SKM-1 (cell line): ENCODE results near the gene SCD5.

Source experiments
- DNase-seq: peaks from one replicate; lab custom pipeline; 2025; ENCODE audit not compliant: unreplicated experiment; lab: John Stamatoyannopoulos, UW

The SCD5 gene

DNA sequence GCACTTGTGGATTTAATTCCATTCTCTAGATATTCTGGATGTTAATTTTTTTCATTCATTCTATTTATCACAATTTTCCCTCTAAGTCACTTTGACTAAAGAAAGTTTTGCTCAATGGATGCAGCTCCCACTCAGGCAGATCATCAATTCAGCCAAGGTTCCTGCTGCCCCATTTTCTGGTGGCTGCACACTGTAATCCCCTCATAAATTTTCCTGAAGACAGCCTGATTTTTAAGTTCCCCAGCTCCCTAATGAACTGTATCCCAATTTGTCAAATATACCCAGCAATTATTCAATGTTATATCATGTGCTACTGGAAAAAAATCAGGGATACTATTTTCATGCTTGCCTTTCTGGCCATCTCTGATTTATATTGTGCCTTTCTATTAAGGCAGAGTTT is 61.2 kb downstream of the SCD5 start:
- no peak for DNase-seq

DNA sequence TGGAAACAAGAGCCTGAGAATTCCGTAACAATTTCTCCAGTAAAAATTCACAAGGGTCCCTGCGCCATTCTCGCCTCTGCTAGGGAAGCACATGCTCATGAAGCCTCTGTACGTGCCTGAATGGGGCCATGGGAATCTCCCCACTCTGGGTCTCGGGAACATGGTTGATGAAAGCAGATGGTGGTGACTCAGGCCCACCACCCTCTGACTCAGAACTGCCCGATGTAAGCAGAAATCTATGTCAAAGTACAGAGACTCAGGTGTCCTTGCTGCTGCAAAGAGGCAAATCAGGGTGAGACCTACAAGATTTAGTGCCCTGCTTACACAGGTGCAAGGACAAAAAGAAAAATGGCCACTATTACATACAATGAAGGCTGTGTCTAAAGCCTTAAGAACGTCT is 65.0 kb downstream of the SCD5 start:
- no peak for DNase-seq

DNA sequence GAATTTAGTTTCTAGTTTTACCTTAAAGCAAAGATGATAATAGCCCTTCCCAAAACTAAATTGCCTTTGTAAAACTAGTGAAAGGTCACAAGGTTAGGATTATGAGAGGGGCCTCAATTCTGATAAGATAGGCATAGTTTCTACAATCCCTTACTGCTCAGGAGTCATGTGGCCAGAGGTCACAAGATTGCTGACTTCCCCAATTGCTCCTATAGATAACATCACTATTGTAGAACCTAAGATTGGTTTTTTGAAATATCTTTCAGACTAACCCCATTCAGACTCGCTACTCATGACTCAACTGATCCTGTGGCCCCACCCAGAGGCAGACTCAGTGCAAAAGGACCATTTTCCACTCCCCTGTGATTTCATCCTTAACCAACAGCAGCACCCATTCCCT is 70.3 kb downstream of the SCD5 start:
- no peak for DNase-seq

DNA sequence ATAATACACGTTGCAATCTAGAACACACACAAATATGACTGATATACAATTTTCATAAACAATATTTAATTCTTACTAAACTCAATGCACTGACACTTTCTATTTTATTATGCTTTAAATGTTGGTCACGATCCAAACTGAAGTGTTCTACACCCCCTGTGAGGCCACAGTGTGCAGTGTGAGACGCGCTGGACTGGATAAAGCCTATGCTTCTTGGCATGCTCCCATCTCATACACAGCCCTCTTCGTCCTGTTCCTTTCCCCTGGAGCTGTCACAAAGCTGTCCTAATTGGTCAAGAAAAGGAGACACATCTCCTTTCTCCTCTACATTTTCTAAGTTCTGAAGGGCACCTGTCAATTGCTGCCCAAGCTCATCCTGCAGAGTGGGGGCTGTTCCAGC is 72.0 kb downstream of the SCD5 start:
- no peak for DNase-seq

DNA sequence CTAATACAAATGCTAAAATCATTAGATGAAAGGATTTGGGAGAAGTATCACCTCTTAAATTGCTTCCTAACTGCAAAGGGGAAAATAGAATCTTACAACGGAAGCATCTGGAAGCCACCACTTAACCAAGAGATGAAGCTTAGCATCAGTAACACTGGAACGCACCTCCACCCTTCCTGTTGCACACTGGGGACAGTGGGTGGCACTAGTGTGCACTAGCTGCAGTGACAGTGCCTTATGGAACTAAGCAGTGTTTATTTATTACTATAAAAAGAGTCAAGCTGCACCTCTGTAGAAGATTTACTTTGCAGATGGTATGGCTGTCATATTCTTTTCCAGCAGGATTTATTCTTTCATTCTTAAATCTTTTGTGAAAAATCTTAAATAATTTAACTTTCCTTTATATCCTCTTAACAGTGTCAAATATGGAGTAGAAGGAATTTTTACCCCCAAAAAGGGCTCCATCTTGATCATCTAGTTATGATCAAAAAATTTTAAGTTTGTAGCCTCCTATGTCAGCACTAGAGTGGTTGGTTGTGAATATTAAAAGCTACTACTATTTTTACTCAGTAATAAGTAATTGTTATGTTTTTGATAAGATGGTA is 76.7 kb downstream of the SCD5 start:
- DNase-seq, result no peak

DNA sequence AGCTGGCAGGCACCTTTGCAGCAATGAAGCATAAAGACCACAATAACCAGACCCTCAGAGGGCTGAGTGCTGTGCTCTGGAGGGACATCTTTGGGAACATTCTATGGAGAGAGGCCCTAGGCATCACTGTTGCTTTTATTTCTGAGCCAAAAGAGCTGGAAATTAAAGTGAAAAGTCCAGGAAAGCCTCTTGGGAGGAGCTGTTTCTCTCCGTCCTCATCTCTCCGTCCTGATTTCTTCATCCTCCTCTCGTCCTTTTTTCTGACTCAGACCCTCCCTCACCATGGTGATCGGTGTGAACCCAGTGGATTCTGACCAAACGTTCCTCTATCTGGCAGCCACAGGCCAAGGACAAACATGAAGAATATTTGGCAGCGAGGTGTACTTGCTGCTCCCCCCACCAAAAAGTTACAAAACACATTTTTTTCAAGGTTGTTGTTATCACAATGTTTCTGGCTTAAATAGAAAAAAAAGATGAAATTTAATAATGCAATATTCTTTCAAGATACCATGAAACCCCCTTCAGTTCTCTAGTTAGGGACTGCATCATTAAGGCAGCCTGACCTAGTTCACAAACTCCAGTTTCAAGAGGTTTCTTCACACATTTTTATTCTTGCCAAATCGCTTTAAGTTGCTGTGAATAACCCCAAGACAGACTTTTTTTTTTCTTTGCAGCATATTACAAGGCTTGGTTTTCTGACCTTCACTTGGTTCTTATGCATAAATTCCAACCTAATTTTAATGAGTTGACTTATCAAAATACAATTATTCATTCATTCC is 80.2 kb downstream of the SCD5 start:
- DNase-seq, result no peak

DNA sequence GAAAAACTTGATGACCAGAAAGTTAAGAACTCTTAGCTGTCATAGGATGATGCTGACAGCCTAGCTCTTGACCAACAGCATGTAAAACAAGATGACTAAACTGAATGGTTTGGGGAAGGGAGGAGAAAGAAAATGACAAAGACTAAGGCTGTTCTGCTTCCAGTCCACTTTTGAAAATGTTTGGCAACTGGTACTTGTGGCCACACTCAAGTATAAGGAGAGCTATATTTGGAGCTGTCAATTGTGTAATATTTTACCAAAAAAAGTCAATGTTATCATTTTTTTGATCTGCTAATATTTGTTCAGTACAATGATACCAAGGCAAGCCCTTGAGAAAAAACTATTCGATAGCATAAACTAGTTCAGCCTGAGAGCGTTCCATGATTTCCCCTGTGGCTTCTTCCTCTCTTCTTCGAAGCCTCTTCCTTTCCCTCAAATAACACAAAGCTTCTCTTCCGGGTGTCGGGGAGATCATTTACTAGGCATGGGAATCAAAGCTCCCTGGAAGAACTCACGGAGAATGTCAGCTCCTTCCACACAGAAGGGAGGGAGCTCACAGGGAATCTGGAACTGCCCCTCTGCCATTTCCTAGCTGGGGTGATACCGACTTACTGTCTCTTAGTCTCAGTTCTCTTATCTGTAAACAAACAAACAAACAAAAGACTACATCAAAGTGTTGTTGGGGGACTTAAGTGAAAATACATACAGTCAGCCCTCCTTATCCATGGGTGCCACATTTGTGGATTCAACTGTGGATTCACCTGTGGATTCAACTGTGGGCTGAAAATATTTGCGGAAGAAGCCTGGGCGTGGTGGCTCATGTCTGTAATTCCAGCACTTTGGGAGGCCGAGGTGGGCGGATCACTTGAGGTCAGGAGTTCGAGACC is 82.6 kb downstream of the SCD5 start:
- no peak for DNase-seq

- DNase-seq, result no peak
Observed at GRCh38 chr4:82713856-82714255, 84.7 kb downstream of the SCD5 start.

- DNase-seq, result no peak
Observed at GRCh38 chr4:82712561-82712960, 86.0 kb downstream of the SCD5 start.

DNA sequence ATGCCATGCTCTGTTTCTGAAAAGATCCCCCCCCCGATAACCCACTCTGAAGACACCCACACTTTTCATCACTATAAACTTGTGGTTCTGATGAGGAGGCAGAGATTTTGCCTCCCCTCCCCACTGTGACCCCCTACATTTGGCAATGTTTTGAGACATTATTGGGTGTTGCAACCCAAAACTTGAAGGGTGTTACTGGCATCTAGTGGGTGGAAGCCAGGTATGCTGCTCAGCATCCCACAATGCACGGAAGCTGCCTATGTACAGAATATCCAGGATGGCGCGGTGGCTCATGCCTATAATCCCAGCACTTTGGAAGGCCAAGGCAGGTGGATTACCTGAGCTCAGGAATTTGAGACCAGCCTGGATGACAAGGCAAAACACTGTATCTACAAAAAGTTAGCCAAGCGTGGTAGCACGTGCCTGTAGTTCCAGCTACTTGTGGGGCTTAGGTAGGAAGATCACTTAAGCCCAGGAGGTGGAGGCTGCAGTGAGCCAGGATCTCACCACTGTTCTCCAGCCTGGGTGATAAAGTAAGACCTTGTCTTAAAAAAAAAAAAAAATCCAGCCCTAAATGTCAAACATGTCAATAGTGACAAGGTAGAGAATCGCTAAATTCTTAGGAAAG is 87.3 kb downstream of the SCD5 start:
- no peak for DNase-seq

DNA sequence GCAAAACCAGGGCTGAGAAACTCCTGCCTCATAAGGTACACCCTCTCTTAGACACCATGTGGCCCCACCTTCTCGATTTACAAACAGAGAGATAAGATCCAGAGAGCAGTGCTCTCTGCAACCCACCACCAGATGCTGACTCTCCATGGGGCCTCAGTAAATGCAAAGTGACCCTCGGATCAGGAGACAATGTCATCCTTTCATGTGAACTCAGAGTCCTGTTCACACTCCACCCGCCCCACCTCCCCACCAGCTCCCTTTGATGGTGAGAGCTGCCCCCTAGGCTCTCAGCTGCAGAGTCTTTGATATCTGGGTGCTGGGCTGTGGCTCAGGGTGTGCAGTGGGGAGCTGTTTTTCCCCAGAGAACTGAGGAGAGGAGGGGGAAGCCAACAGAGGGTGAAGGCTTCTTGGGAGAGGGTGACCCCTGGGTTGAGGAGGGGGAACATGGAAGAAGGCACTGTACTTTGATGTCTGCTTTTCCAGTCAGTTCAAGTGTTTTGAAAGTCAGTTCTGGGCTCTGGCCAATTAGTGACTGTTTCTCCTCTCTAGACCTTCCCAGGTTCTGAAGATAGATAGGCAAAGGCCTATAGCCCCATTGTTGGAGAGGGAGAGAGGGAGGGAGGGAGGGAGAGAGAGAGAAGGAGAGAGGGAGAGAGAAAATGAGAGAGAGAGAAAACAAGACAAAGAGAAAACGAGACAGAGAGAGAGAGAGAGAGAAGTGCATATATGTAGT is 88.2 kb downstream of the SCD5 start:
- DNase-seq, result no peak

GRCh38 chr4:82708982-82709381 is 89.6 kb downstream of the SCD5 start:
- DNase-seq, result no peak

GRCh38 chr4:82706349-82707000 is 92.1 kb downstream of the SCD5 start:
- no peak for DNase-seq

GRCh38 chr4:82705928-82706300 is 92.7 kb downstream of the SCD5 start:
- no peak for DNase-seq

DNA sequence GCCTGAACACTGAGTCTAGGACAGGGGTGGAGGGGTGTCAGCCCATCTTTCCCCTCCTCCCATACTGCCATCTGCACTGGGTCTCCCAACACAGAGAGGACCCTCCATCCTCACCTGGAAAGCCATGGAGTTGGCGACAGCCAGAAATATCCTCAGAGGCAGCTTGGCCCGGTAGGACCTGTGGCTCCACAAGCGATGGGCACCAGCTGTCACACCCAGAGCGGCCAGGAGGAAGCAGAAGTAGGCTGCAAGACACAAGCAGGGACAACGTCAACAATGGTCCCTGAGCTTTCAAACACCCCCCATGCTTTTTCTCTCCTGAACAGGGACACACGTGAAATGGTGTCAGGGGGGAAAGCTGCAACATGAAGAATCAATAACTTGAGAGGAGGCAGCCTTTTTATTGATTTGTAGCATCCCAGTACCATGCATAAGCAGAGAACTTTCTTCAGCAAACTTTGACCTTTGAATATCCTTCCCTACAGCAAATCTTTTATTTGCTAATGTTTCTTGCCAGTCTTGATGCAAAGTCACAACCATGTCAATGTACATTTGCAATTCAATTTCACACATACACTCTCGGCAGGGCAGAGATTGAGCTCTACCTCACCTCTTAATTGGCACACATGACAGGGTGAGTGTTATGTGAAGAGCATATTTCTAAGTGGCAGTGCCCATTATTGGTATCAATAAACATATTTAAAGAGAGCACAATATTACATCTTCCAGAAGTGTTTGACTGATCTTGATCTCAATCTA is 93.2 kb downstream of the SCD5 start:
- DNase-seq, result no peak

DNA sequence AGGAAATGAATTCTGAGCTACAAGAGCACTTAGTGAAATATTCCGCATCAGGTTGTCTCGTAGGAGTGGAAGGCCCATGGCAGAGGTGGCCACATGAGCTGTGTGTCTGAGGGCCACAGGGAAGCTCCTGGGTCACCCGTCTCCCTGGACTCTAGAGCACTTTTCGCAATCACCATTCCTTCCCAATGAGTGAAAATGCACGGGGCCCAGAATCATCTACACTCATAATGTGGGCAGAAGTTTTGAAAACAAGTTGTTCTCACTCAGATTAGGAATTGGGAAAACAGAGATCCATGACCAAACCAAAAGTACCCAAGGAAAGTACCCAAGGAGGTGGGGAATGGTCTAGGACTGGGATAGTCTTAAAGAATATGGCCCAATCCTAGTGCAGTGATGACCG is 94.4 kb downstream of the SCD5 start:
- no peak for DNase-seq

- DNase-seq, result no peak
Observed at GRCh38 chr4:82698412-82698811, 100.2 kb downstream of the SCD5 start.

DNA sequence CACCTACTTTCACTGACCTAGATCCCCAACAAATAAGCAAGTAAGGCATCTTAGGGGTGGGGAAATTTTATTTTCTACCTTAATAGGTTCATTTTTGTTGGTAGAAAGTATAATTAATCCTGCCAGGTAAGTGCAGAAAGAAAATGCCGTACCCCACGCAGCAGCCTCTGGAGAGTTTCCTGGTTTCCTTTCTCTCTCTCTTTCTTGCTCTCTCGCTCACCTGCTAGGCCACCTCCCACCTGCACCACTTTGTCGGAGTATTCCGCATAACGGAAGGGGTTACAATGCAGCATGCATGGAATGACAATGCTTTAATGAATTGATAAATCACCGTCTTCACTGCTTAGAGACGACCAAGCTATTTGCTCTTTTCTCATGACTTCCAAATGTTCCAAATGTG is 101.0 kb downstream of the SCD5 start:
- DNase-seq, result no peak

DNA sequence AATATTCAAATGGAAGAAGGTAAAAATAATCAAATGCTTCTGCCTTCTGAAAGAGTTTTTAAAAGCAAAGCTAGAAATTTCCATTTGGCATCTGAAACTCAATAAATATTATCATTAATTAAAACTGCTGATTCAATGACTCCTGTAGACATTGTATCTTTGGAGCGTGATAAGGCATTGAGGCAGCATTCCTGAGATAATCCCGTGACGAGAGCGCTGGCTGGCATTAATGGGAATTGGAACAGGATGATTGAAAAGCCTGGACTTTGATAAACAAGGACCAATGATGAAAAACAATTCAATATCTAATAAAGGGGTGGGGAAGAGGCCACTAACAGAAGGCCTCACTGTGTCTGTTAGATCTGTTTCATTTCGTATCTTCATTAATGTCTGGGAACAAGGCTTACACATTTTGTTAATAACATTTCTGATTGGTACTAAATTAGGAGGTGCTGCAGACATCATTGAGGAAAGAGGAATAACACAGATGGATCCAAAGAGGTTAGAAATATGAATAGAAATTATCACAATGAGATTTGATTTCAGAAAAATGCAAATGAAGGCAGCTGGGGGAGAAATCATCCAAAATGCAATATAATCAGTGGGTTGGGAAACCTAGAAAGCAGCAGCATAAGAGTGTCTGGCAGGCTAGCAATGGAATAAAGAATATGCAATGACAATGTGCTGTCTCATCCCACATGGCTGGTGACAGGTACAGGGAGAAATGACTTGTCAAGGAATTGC is 102.3 kb downstream of the SCD5 start:
- DNase-seq, result no peak
